HL-60 (cell line): ENCODE measurements around the gene LRP2.

Source experiments
- DNase-seq, 2 experiments: peaks; one replicate each; pipeline ENCODE4 v3.0.0-alpha.2; 2010 to 2020; ENCODE audit warnings: low read depth in 1 of 2, low spot score in 1 of 2
- H3K27ac ChIP-seq: fragments of 250-450 bp; sonication (Bioruptor Pico); replicated peaks from 2 replicates; pipeline ENCODE4 v1.5.1; 2020; ENCODE audit warnings: mild to moderate bottlenecking, moderate library complexity
- H3K27me3 ChIP-seq: fragments of 250-450 bp; sonication (Bioruptor Pico); 2 replicates; pipeline ENCODE4 v1.5.1; 2021; ENCODE audit warnings: mild to moderate bottlenecking, moderate library complexity; ENCODE audit not compliant: insufficient read depth, poor library complexity, severe bottlenecking
- H3K4me3 ChIP-seq: replicated peaks from 2 replicates; pipeline ENCODE4 v1.5.1; 2011; ENCODE audit warnings: mild to moderate bottlenecking, control low read depth, low read length; ENCODE audit not compliant: insufficient read depth
- CTCF ChIP-seq: IDR thresholded peaks from one replicate; pipeline ENCODE4 v1.5.1; 2011; ENCODE audit warnings: low read length, control low read depth, inconsistent platforms; ENCODE audit not compliant: insufficient read depth
- GABPA ChIP-seq: IDR thresholded peaks from 2 replicates; pipeline ENCODE4 v1.6.1; 2012; ENCODE audit warnings: low read depth
- POLR2AphosphoS5 ChIP-seq: IDR thresholded peaks from 2 replicates; pipeline ENCODE4 v1.6.1; 2012; ENCODE audit warnings: low read depth
- REST ChIP-seq: IDR thresholded peaks from 2 replicates; pipeline ENCODE4 v1.6.1; 2012; ENCODE audit warnings: low read depth; ENCODE audit not compliant: insufficient replicate concordance
- SPI1 ChIP-seq: IDR thresholded peaks from 2 replicates; pipeline ENCODE4 v1.6.1; 2012; ENCODE audit warnings: low read depth, mild to moderate bottlenecking, borderline replicate concordance

The LRP2 gene

GRCh38 chr2:169210917-169211316 lies 151.4 kb downstream of the LRP2 start:
- Histone ChIP-seq H3K27me3 (no peaks in the 10 kb centered on the region), H3K4me3 (no peak overlapping the region), H3K27ac (no peak overlapping the region)
- TF ChIP-seq REST (no peak), GABPA (no peak), POLR2AphosphoS5 (no peak), SPI1 (no peak), CTCF (no peak)
- DNase-seq, result no peak

- no peak overlapping the region for H3K4me3 ChIP-seq
- H3K27ac ChIP-seq, result no peak overlapping the region
- no peaks in the 10 kb centered on the region for H3K27me3 ChIP-seq
- DNase-seq, result no peak
- TF ChIP-seq REST (no peak), SPI1 (no peak), POLR2AphosphoS5 (no peak), GABPA (no peak), CTCF (no peak)
Observed at GRCh38 chr2:169208026-169208425, 154.3 kb downstream of the LRP2 start.

GRCh38 chr2:169205176-169205575 lies 157.2 kb downstream of the LRP2 start:
- H3K27ac ChIP-seq, result no peak overlapping the region
- no peak for DNase-seq
- H3K27me3 ChIP-seq, result no peaks in the 10 kb centered on the region
- TF ChIP-seq GABPA (no peak), REST (no peak), SPI1 (no peak), CTCF (no peak)
- H3K4me3 ChIP-seq, result no peak overlapping the region
